ENCODE measurements around the gene SLC44A4. TPM values are rescaled to one million over a fixed set of nuclear protein-coding genes. Genes with fewer than 3 reads are reported as not detected.
A peak's percentile ranks its signal among the peaks of the same experiment; 100 is the strongest.

SLC44A4 gene
- polyA plus RNA-seq, 1 donor (not counting 4 experiments of a cell fraction or from before 2014, with no cell fraction given) = 0.25 TPM

DNA sequence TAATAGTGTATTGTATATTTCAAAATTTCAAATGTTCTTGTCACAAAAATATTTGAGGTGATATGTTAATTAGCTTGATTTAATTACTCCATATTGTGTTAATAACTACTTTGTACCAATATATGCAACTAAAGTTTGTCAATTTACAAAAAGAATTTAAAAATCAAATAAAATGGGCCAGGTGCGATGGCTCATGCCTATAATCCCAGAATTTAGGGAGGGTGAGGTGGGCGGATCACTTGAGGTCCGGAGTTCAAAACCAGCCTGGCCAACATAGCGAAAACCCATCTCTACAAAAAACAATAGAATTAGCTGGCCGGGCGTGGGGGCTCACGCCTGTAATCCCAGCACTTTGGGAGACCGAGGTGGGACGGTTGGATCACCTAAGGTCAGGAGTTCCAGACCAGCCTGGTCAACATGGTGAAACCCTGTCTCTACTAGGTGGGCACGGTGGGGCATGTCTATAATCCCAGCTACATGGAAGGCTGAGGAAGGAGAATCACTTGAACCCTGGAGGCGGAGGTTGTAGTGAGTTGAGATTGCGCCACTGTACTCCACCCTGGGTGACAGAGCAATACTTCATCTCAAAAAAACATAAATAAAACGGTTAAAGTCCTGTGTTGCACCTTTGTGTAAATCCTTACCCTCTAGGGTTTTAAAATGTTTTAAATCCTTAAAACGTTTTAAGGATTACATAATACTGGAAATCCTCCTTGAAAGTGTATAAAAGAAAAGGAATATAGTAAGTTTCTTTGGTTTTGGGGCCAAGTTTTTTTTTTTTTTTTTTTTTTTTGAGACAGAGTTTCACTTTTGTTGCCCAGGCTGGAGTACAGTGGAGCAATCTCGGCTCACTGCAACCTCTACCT, 47.2 kb downstream of the SLC44A4 start:
- no peaks in the 10 kb centered on the region for H3K27me3 ChIP-seq (ENCODE audit: control insufficient read depth, extremely low read depth, insufficient read depth, low read length)
- dilution Hi-C loops (cut with MboI; ENCODE audit: extremely low pct_ligation_motif_present, low sequenced_read_pairs) = no loop called here
- H3K4me3 ChIP-seq (ENCODE audit: control insufficient read depth in 2 of 3, extremely low read depth in 1 of 3, insufficient read depth in 2 of 3, low read depth in 1 of 3, low read length in 3 of 3) = peak overlapping the region; percentile 51 to 89 (median 74)
- no peak for TF ChIP-seq EZH2 (IDR thresholded peaks at IDR 0.05; ENCODE audit: low read length)
- TF ChIP-seq, protein P1, sequence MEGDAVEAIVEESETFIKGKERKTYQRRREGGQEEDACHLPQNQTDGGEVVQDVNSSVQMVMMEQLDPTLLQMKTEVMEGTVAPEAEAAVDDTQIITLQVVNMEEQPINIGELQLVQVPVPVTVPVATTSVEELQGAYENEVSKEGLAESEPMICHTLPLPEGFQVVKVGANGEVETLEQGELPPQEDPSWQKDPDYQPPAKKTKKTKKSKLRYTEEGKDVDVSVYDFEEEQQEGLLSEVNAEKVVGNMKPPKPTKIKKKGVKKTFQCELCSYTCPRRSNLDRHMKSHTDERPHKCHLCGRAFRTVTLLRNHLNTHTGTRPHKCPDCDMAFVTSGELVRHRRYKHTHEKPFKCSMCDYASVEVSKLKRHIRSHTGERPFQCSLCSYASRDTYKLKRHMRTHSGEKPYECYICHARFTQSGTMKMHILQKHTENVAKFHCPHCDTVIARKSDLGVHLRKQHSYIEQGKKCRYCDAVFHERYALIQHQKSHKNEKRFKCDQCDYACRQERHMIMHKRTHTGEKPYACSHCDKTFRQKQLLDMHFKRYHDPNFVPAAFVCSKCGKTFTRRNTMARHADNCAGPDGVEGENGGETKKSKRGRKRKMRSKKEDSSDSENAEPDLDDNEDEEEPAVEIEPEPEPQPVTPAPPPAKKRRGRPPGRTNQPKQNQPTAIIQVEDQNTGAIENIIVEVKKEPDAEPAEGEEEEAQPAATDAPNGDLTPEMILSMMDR (optimal IDR thresholded peaks at IDR 0.05 in 1 of 3, IDR thresholded peaks at IDR 0.05 in 1 of 3, conservative IDR thresholded peaks at IDR 0.05 in 1 of 3; ENCODE audit: extremely low read depth in 1 of 3, insufficient read depth in 2 of 3, low read length in 3 of 3) = no peak
- peaks cover 45% of the 10 kb centered on the region for H3K79me2 ChIP-seq (ENCODE audit: control insufficient read depth, insufficient read depth, low read length)
- peak overlapping the region; percentile 0 for H3K27ac ChIP-seq (ENCODE audit: control insufficient read depth, insufficient read depth, low read length)
- peak overlapping the region; percentile 62 for H3K9ac ChIP-seq (ENCODE audit: control insufficient read depth, extremely low read depth, insufficient read depth, low read length)
- H3K36me3 ChIP-seq (ENCODE audit: control insufficient read depth in 2 of 2, extremely low read depth in 1 of 2, insufficient read depth in 2 of 2, low read length in 2 of 2) = peaks cover 0 to 7% of the 10 kb centered on the region in 2 experiments
- H3K9me3 ChIP-seq (ENCODE audit: control insufficient read depth, low read depth, low read length) = no peaks in the 10 kb centered on the region
- H3K9me1 ChIP-seq (ENCODE audit: control insufficient read depth, extremely low read depth, insufficient read depth, low read length) = no peaks in the 10 kb centered on the region
- peak overlapping the region; percentile 84 for H3K4me2 ChIP-seq (ENCODE audit: control insufficient read depth, extremely low read depth, insufficient read depth, low read depth, low read length)
- DNase-seq (ENCODE audit: low read depth, low spot score) (no peak), FAIRE-seq (no peak)
- H2AFZ ChIP-seq (ENCODE audit: control insufficient read depth, low read length) = no peak overlapping the region
- H3K4me1 ChIP-seq (ENCODE audit: control insufficient read depth, extremely low read depth, insufficient read depth, low read length) = peaks cover 12% of the 10 kb centered on the region
- H4K20me1 ChIP-seq (ENCODE audit: control insufficient read depth, extremely low read depth, insufficient read depth, low read length) = peaks cover 12% of the 10 kb centered on the region

DNA sequence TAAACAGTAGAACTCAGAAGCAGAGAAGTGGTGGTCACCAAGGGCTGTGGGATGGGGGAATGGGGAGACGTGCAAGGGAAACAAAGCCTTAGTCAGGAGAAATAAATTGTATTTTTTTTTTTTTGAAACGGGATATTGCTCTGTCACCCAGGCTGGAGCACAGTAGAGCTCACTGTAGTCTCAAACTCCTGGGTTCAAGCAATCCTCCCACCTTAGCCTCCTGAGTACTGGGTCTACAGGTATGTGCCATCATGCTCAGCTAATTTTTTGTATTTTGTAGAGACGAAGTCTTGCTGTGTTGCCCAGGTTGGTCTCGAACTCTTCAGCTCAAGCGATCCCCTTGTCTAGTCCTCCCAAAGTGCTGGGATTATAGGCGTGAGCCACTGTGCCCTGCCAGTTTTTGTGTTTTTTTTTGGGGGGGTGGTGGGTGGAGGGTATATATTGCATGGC, 47.9 kb downstream of the SLC44A4 start:
- Histone ChIP-seq H4K20me1 (ENCODE audit: control insufficient read depth, extremely low read depth, insufficient read depth, low read length) (peaks cover 5% of the 10 kb centered on the region), H3K4me3 (ENCODE audit: control insufficient read depth in 2 of 3, extremely low read depth in 1 of 3, insufficient read depth in 2 of 3, low read depth in 1 of 3, low read length in 3 of 3) (peak overlapping the region; percentile 74 to 97 (median 89)), H3K4me2 (ENCODE audit: control insufficient read depth, extremely low read depth, insufficient read depth, low read depth, low read length) (peak overlapping the region; percentile 84), H2AFZ (ENCODE audit: control insufficient read depth, low read length) (no peak overlapping the region), H3K9me1 (ENCODE audit: control insufficient read depth, extremely low read depth, insufficient read depth, low read length) (no peaks in the 10 kb centered on the region), H3K9ac (ENCODE audit: control insufficient read depth, extremely low read depth, insufficient read depth, low read length) (peak overlapping the region; percentile 62), H3K27ac (ENCODE audit: control insufficient read depth, insufficient read depth, low read length) (peak overlapping the region; percentile 50), H3K9me3 (ENCODE audit: control insufficient read depth, low read depth, low read length) (no peaks in the 10 kb centered on the region), H3K79me2 (ENCODE audit: control insufficient read depth, insufficient read depth, low read length) (peaks cover 38% of the 10 kb centered on the region), H3K4me1 (ENCODE audit: control insufficient read depth, extremely low read depth, insufficient read depth, low read length) (peaks cover 18% of the 10 kb centered on the region), H3K36me3 (ENCODE audit: control insufficient read depth in 2 of 2, extremely low read depth in 1 of 2, insufficient read depth in 2 of 2, low read length in 2 of 2) (peaks cover 0 to under 1% of the 10 kb centered on the region in 2 experiments), H3K27me3 (ENCODE audit: control insufficient read depth, extremely low read depth, insufficient read depth, low read length) (no peaks in the 10 kb centered on the region)
- DNase-seq (ENCODE audit: low read depth, low spot score) = no peak
- no peak for FAIRE-seq
- dilution Hi-C loops (cut with MboI; ENCODE audit: extremely low pct_ligation_motif_present, low sequenced_read_pairs) = no loop called here
- TF ChIP-seq EZH2 (IDR thresholded peaks at IDR 0.05; ENCODE audit: low read length) = no peak
- TF ChIP-seq, protein P1 (optimal IDR thresholded peaks at IDR 0.05 in 1 of 3, IDR thresholded peaks at IDR 0.05 in 1 of 3, conservative IDR thresholded peaks at IDR 0.05 in 1 of 3; ENCODE audit: extremely low read depth in 1 of 3, insufficient read depth in 2 of 3, low read length in 3 of 3) = no peak
